ENCODE data around the gene USH1C.

- no peak for TF ChIP-seq CTCF (IDR thresholded peaks at IDR 0.05)
- no peak for TF ChIP-seq EP300 (IDR thresholded peaks at IDR 0.05)
- TF ChIP-seq POLR2A (IDR thresholded peaks at IDR 0.05): no peak
These were observed 35.4 kb downstream of the USH1C start for GRCh38 chr11:17508791-17509190.
